ENCODE measurements around the gene GCG.

DNA sequence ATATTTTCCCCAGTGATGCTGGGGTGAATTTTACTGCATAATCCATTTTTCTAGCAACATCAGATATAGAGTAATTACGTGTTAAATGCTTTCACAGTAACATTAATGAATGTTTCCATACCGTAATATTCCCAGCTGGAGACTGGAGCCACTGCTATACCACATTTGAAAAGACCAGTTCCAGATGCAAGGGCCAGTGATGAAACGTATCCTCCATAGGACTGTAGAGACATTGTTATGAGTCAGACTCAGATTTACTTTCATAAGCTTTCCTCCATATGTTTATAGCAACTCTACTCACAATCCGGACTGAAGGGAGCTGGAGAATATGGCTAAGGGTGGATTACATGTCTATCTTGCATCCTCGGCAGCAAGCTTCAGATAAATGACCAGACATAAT lies 22.7 kb upstream of the GCG start:
- TF ChIP-seq, protein P1, sequence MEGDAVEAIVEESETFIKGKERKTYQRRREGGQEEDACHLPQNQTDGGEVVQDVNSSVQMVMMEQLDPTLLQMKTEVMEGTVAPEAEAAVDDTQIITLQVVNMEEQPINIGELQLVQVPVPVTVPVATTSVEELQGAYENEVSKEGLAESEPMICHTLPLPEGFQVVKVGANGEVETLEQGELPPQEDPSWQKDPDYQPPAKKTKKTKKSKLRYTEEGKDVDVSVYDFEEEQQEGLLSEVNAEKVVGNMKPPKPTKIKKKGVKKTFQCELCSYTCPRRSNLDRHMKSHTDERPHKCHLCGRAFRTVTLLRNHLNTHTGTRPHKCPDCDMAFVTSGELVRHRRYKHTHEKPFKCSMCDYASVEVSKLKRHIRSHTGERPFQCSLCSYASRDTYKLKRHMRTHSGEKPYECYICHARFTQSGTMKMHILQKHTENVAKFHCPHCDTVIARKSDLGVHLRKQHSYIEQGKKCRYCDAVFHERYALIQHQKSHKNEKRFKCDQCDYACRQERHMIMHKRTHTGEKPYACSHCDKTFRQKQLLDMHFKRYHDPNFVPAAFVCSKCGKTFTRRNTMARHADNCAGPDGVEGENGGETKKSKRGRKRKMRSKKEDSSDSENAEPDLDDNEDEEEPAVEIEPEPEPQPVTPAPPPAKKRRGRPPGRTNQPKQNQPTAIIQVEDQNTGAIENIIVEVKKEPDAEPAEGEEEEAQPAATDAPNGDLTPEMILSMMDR (IDR thresholded peaks at IDR 0.05): no peak
- TF ChIP-seq POLR2A (IDR thresholded peaks at IDR 0.05): no peak

Measured in gastroesophageal sphincter (tissue), 3 donors.